Measurements from ENCODE around the gene NUP214. TPM values are rescaled to one million over a fixed set of nuclear protein-coding genes. Genes with fewer than 3 reads are reported as not detected.
A peak's percentile ranks its signal among the peaks of the same experiment; 100 is the strongest.

NUP214 gene
- total and polyA plus RNA-seq, 4 donors, result 6.6 to 63.6 (median 40.3) TPM

DNA sequence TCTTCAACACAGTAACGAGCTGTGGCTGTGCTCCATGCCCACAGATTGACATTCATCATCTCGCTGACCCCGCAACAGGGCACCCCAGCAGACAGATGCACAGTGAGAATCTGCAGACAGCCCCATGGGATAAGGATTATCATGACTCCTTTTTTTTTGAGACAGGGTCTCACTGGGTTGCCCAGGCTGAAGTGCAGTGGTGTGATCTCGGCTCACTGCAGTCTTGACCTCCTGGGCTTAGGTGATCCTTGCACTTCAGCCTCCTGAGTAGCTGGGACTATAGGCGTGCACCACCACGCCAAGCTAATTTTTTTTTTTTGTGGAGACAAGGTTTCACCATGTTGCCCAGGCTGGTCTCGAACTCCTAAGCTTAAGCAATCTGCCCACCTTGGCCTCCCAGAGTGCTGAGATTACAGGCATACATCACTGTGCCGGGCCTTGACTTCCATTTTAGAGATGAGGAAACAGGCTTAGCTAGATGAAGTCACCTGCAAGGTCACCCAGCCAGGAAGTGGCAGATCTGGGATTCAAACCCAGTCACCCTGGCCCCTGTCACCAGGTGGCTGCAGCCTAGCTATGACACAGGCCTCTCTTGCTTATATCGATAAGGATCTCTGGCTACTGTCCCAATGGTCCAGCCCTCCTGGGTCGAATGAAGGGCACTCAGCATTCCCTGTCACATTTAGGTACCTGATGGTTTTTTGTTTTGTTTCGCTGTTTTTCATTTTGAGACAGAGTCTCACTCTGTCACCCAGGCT, 24.0 kb upstream of the NUP214 start:
- H3K4me1 ChIP-seq (ENCODE audit: control insufficient read depth in 1 of 2, insufficient read depth in 2 of 2, low read length in 2 of 2), result no peaks in the 10 kb centered on the region
- 95% methylated on average over 11 of the region's 11 CpGs for WGBS, 2 donors
- no peaks in the 10 kb centered on the region for H3K36me3 ChIP-seq (ENCODE audit: control insufficient read depth in 1 of 2, insufficient read depth in 2 of 2, low read length in 1 of 2)
- ATAC-seq (ENCODE audit: low FRiP score) (no peak), DNase-seq (no peak)
- no peak overlapping the region for H3K4me3 ChIP-seq (ENCODE audit: low read length in 2 of 2)
- H3K27me3 ChIP-seq (ENCODE audit: control insufficient read depth in 1 of 2, insufficient read depth in 2 of 2, low read length in 1 of 2), result no peaks in the 10 kb centered on the region
- intact Hi-C loops (cut with DNase I), result no loop called here
- no peak overlapping the region for H3K27ac ChIP-seq (ENCODE audit: low read depth in 1 of 2, low read length in 2 of 2)
- H3K9me3 ChIP-seq (ENCODE audit: control insufficient read depth, low read length), result no peaks in the 10 kb centered on the region

GRCh38 chr9:131103024-131103423, 22.4 kb upstream of the NUP214 start:
- H3K9me3 ChIP-seq (ENCODE audit: control insufficient read depth, low read length), result no peaks in the 10 kb centered on the region
- no peak for DNase-seq
- no peak for ATAC-seq (ENCODE audit: low FRiP score)
- intact Hi-C loops (cut with DNase I), result no loop called here
- no peak overlapping the region for H3K4me3 ChIP-seq (ENCODE audit: low read length in 2 of 2)
- no peaks in the 10 kb centered on the region for H3K27me3 ChIP-seq (ENCODE audit: control insufficient read depth in 1 of 2, insufficient read depth in 2 of 2, low read length in 1 of 2)
- no peaks in the 10 kb centered on the region for H3K4me1 ChIP-seq (ENCODE audit: control insufficient read depth in 1 of 2, insufficient read depth in 2 of 2, low read length in 2 of 2)
- no peaks in the 10 kb centered on the region for H3K36me3 ChIP-seq (ENCODE audit: control insufficient read depth in 1 of 2, insufficient read depth in 2 of 2, low read length in 1 of 2)
- 83 to 85% methylated on average over 9 of the region's 9 CpGs for WGBS, 2 donors
- no peak overlapping the region for H3K27ac ChIP-seq (ENCODE audit: low read depth in 1 of 2, low read length in 2 of 2)

DNA sequence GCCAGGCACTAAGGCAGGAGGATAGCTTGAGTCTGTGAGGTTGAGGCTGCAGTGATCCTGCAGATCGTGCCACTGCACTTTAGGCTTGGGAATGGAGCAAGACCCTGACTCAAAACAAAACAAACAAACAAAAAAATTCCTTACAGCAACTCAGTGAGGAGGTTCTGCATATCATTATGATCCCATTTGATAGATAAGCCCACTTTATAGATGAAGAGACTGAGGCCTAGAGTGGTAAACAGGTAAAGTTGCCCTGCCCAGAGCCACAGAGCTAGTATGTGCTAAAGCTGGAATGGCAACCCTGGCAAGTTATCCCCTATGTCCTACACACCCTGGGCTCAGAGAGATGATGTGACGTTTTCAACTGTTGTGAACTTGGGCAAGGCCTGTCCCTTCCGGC, 21.9 kb upstream of the NUP214 start:
- Histone ChIP-seq H3K27ac (ENCODE audit: low read depth in 1 of 2, low read length in 2 of 2) (no peak overlapping the region), H3K4me3 (ENCODE audit: low read length in 2 of 2) (no peak overlapping the region), H3K9me3 (ENCODE audit: control insufficient read depth, low read length) (no peaks in the 10 kb centered on the region), H3K27me3 (ENCODE audit: control insufficient read depth in 1 of 2, insufficient read depth in 2 of 2, low read length in 1 of 2) (no peaks in the 10 kb centered on the region), H3K36me3 (ENCODE audit: control insufficient read depth in 1 of 2, insufficient read depth in 2 of 2, low read length in 1 of 2) (no peaks in the 10 kb centered on the region), H3K4me1 (ENCODE audit: control insufficient read depth in 1 of 2, insufficient read depth in 2 of 2, low read length in 2 of 2) (no peaks in the 10 kb centered on the region)
- 91 to 96% methylated on average over 3 of the region's 3 CpGs for WGBS, 2 donors
- DNase-seq, result no peak
- ATAC-seq (ENCODE audit: low FRiP score), result no peak
- intact Hi-C loops (cut with DNase I), result no loop called here

- H3K36me3 ChIP-seq (ENCODE audit: control insufficient read depth in 1 of 2, insufficient read depth in 2 of 2, low read length in 1 of 2), result no peaks in the 10 kb centered on the region
- H3K27me3 ChIP-seq (ENCODE audit: control insufficient read depth in 1 of 2, insufficient read depth in 2 of 2, low read length in 1 of 2), result no peaks in the 10 kb centered on the region
- no peak overlapping the region for H3K4me3 ChIP-seq (ENCODE audit: low read length in 2 of 2)
- 80 to 83% methylated on average over 5 of the region's 5 CpGs for WGBS, 2 donors
- no peak overlapping the region for H3K27ac ChIP-seq (ENCODE audit: low read depth in 1 of 2, low read length in 2 of 2)
- DNase-seq (no peak), ATAC-seq (ENCODE audit: low FRiP score) (no peak)
- no peaks in the 10 kb centered on the region for H3K4me1 ChIP-seq (ENCODE audit: control insufficient read depth in 1 of 2, insufficient read depth in 2 of 2, low read length in 2 of 2)
- no peaks in the 10 kb centered on the region for H3K9me3 ChIP-seq (ENCODE audit: control insufficient read depth, low read length)
- intact Hi-C loops (cut with DNase I), result no loop called here
Observed at GRCh38 chr9:131104016-131104740, 21.2 kb upstream of the NUP214 start.

DNA sequence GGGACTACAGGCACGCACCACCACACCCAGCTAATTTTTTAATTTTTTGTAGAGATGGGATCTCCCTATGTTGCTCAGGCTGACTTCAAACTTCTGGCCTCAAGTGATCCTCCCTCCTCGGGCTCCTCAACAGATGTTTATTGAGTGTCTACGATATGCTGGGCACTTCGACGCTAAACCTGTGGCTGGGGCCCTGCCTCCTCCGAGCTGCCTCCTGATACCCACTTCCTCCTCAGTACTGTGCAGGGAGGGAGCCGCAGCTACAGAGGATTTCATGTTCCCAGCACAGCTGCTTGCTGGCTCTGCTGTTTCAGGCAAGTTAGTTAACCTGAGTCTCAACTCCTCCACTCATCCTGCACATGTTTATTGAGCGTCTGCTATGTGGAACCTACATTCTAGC, 19.4 kb upstream of the NUP214 start:
- H3K4me3 ChIP-seq (ENCODE audit: low read length in 2 of 2), result no peak overlapping the region
- WGBS, 2 donors, result 92 to 96% methylated on average over 8 of the region's 8 CpGs
- intact Hi-C loops (cut with DNase I), result no loop called here
- H3K36me3 ChIP-seq (ENCODE audit: control insufficient read depth in 1 of 2, insufficient read depth in 2 of 2, low read length in 1 of 2), result no peaks in the 10 kb centered on the region
- H3K27ac ChIP-seq (ENCODE audit: low read depth in 1 of 2, low read length in 2 of 2), result no peak overlapping the region
- peak in 1 of 2 donors; percentile 19 for DNase-seq
- no peaks in the 10 kb centered on the region for H3K4me1 ChIP-seq (ENCODE audit: control insufficient read depth in 1 of 2, insufficient read depth in 2 of 2, low read length in 2 of 2)
- H3K9me3 ChIP-seq (ENCODE audit: control insufficient read depth, low read length), result no peaks in the 10 kb centered on the region
- ATAC-seq (ENCODE audit: low FRiP score), result no peak
- H3K27me3 ChIP-seq (ENCODE audit: control insufficient read depth in 1 of 2, insufficient read depth in 2 of 2, low read length in 1 of 2), result no peaks in the 10 kb centered on the region

- H3K4me1 ChIP-seq (ENCODE audit: control insufficient read depth in 1 of 2, insufficient read depth in 2 of 2, low read length in 2 of 2), result no peaks in the 10 kb centered on the region
- no peak overlapping the region for H3K4me3 ChIP-seq (ENCODE audit: low read length in 2 of 2)
- 60 to 62% methylated on average over 8 of the region's 8 CpGs for WGBS, 2 donors
- H3K27ac ChIP-seq (ENCODE audit: low read depth in 1 of 2, low read length in 2 of 2), result no peak overlapping the region
- DNase-seq (peak in 1 of 2 donors; percentile 75), ATAC-seq (ENCODE audit: low FRiP score) (no peak)
- no peaks in the 10 kb centered on the region for H3K27me3 ChIP-seq (ENCODE audit: control insufficient read depth in 1 of 2, insufficient read depth in 2 of 2, low read length in 1 of 2)
- no peaks in the 10 kb centered on the region for H3K9me3 ChIP-seq (ENCODE audit: control insufficient read depth, low read length)
- intact Hi-C loops (cut with DNase I), result no loop called here
- no peaks in the 10 kb centered on the region for H3K36me3 ChIP-seq (ENCODE audit: control insufficient read depth in 1 of 2, insufficient read depth in 2 of 2, low read length in 1 of 2)
Observed at GRCh38 chr9:131107760-131108159, 17.6 kb upstream of the NUP214 start.

GRCh38 chr9:131111186-131111853, 14.1 kb upstream of the NUP214 start:
- intact Hi-C loops (cut with DNase I), result no loop called here
- H3K4me1 ChIP-seq (ENCODE audit: control insufficient read depth in 1 of 2, insufficient read depth in 2 of 2, low read length in 2 of 2), result no peaks in the 10 kb centered on the region
- ATAC-seq (ENCODE audit: low FRiP score) (no peak), DNase-seq (peak in 1 of 2 donors; percentile 61)
- no peaks in the 10 kb centered on the region for H3K27me3 ChIP-seq (ENCODE audit: control insufficient read depth in 1 of 2, insufficient read depth in 2 of 2, low read length in 1 of 2)
- no peak overlapping the region for H3K27ac ChIP-seq (ENCODE audit: low read depth in 1 of 2, low read length in 2 of 2)
- H3K4me3 ChIP-seq (ENCODE audit: low read length in 2 of 2), result no peak overlapping the region
- no peaks in the 10 kb centered on the region for H3K36me3 ChIP-seq (ENCODE audit: control insufficient read depth in 1 of 2, insufficient read depth in 2 of 2, low read length in 1 of 2)
- no peaks in the 10 kb centered on the region for H3K9me3 ChIP-seq (ENCODE audit: control insufficient read depth, low read length)
- WGBS, 2 donors, result 69 to 70% methylated on average over 10 of the region's 10 CpGs

DNA sequence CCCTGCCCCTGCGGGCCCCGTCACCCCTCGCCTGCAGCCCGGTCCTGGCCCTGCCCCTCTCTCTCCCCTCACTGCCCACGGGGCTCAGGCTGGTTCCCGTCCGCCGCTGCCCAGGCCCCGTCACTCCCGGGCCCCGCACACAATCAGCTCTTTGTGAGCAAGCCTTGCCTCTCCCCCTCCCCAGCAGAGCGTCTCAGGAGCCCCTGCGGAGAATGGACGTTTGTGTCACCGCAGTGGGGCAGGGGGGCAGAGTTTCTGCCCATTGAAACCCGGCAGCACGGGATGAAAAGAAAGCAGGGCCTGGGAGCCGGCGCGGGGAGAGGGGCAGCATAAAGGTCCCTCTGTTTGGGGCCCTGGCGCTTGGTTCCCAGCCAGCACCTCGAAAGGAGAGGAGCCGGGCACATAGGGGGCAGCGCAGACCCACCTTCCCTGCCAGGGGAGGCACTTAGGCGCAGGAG, 13.5 kb upstream of the NUP214 start:
- Histone ChIP-seq H3K4me1 (ENCODE audit: control insufficient read depth in 1 of 2, insufficient read depth in 2 of 2, low read length in 2 of 2) (no peaks in the 10 kb centered on the region), H3K4me3 (ENCODE audit: low read length in 2 of 2) (no peak overlapping the region), H3K27me3 (ENCODE audit: control insufficient read depth in 1 of 2, insufficient read depth in 2 of 2, low read length in 1 of 2) (no peaks in the 10 kb centered on the region), H3K36me3 (ENCODE audit: control insufficient read depth in 1 of 2, insufficient read depth in 2 of 2, low read length in 1 of 2) (no peaks in the 10 kb centered on the region), H3K27ac (ENCODE audit: low read depth in 1 of 2, low read length in 2 of 2) (no peak overlapping the region), H3K9me3 (ENCODE audit: control insufficient read depth, low read length) (no peaks in the 10 kb centered on the region)
- WGBS, 2 donors, result 77 to 83% methylated on average over 23 to 25 of the region's 25 CpGs
- intact Hi-C loops (cut with DNase I), result no loop called here
- peak in 1 of 2 donors; percentile 53 for DNase-seq
- no peak for ATAC-seq (ENCODE audit: low FRiP score)

Data from aorta (tissue), 5 donors.